NCI-H510A (cell line): ENCODE measurements around the gene KRTAP20-2.

Experiments used
- DNase-seq: peaks from one replicate; lab custom pipeline; 2025; lab: John Stamatoyannopoulos, UW

The KRTAP20-2 gene

GRCh38 chr21:30634906-30635305 lies at the start of gene KRTAP20-2:
Gene KRTAP20-2, plus strand, starts transcription at chr21:30635206. Its CDS starts 58 bp downstream, at chr21:30635264.
- no peak for DNase-seq

GRCh38 chr21:30590297-30590696 lies 44.7 kb upstream of the KRTAP20-2 start, which contains the start of gene KRTAP22-2:
Gene KRTAP22-2, minus strand, starts transcription at chr21:30590397.
- no peak for DNase-seq

GRCh38 chr21:30592140-30592539 lies 42.9 kb upstream of the KRTAP20-2 start, which contains the start of gene KRTAP6-3:
Gene KRTAP6-3, plus strand, starts transcription at chr21:30592440. Its CDS starts 6 bp downstream, at chr21:30592446.
- DNase-seq: no peak

- no peak for DNase-seq
These were observed 36.2 kb upstream of the KRTAP20-2 start, which contains the start of gene KRTAP6-2 for GRCh38 chr21:30598802-30599201. Gene KRTAP6-2, minus strand, starts transcription at chr21:30598902. Its CDS starts 28 bp downstream, at chr21:30598874.

- DNase-seq: no peak
These were observed 34.2 kb upstream of the KRTAP20-2 start, which contains the start of gene KRTAP22-1 for GRCh38 chr21:30600787-30601186. Gene KRTAP22-1, plus strand, starts transcription at chr21:30601087.

- no peak for DNase-seq
These were observed 29.0 kb upstream of the KRTAP20-2 start for GRCh38 chr21:30605968-30606367.

GRCh38 chr21:30612132-30612531 lies 22.9 kb upstream of the KRTAP20-2 start:
- no peak for DNase-seq

GRCh38 chr21:30613836-30614235 lies 21.2 kb upstream of the KRTAP20-2 start, which contains the start of gene KRTAP6-1:
Gene KRTAP6-1, minus strand, starts transcription at chr21:30613930. Its CDS starts 26 bp downstream, at chr21:30613904.
- no peak for DNase-seq

GRCh38 chr21:30615199-30615598 lies 19.8 kb upstream of the KRTAP20-2 start:
- DNase-seq: no peak

GRCh38 chr21:30616125-30616524 lies 18.9 kb upstream of the KRTAP20-2 start, which contains the start of gene KRTAP20-1:
Gene KRTAP20-1, plus strand, starts transcription at chr21:30616425. Its CDS starts 30 bp downstream, at chr21:30616455.
- DNase-seq: no peak

- no peak for DNase-seq
These were observed 14.9 kb upstream of the KRTAP20-2 start for GRCh38 chr21:30620080-30620479.

GRCh38 chr21:30620522-30620921 lies 14.5 kb upstream of the KRTAP20-2 start, which contains the start of gene KRTAP20-4:
Gene KRTAP20-4, plus strand, starts transcription at chr21:30620627.
- DNase-seq: no peak

- DNase-seq: no peak
These were observed 11.6 kb upstream of the KRTAP20-2 start for GRCh38 chr21:30623362-30623761.

GRCh38 chr21:30625449-30626165 lies 9.4 kb upstream of the KRTAP20-2 start:
- no peak for DNase-seq

GRCh38 chr21:30628109-30628508 lies 6.9 kb upstream of the KRTAP20-2 start:
- no peak for DNase-seq

GRCh38 chr21:30629200-30629599 lies 5.8 kb upstream of the KRTAP20-2 start:
- DNase-seq: no peak

- no peak for DNase-seq
These were observed 3.7 kb downstream of the KRTAP20-2 start for GRCh38 chr21:30638686-30639085.

GRCh38 chr21:30642564-30642963 lies 7.6 kb downstream of the KRTAP20-2 start, which contains the start of gene KRTAP20-3:
Gene KRTAP20-3, plus strand, starts transcription at chr21:30642864.
- no peak for DNase-seq

GRCh38 chr21:30646904-30647414 lies 12.0 kb downstream of the KRTAP20-2 start:
- no peak for DNase-seq

- DNase-seq: no peak
These were observed 17.9 kb downstream of the KRTAP20-2 start for GRCh38 chr21:30652891-30653290.

- DNase-seq: no peak
These were observed 33.8 kb downstream of the KRTAP20-2 start for GRCh38 chr21:30668776-30669175.

GRCh38 chr21:30672985-30673650 lies 38.1 kb downstream of the KRTAP20-2 start:
- no peak for DNase-seq
